Loucy (cell line): Measurements from ENCODE around the gene TPI1.
"Not testable (repeated sequence)": the region's sequence is repeated elsewhere in the genome, so short reads cannot be mapped to it uniquely, and the experiment has no call there.

Experiments used
- H2AFZ ChIP-seq: fragments of 200-600 bp; sonication (generic); 2 replicates; pipeline ENCODE4 v1.6.0; 2016; ENCODE audit warnings: antibody characterized with exemption, mild to moderate bottlenecking, low read length, moderate library complexity
- H3F3A ChIP-seq: fragments of 200-600 bp; 2 replicates; pipeline ENCODE4 v1.6.0; 2016; ENCODE audit warnings: antibody characterized with exemption, low read depth, mild to moderate bottlenecking
- H3K27me3 ChIP-seq: fragments of 200-600 bp; sonication (generic); 2 replicates; pipeline ENCODE4 v1.6.1; 2014; ENCODE audit warnings: low read length, mild to moderate bottlenecking; ENCODE audit not compliant: insufficient read depth, poor library complexity, severe bottlenecking
- H3K36me3 ChIP-seq: fragments of 200-600 bp; sonication (generic); 2 replicates; pipeline ENCODE4 v1.6.1; 2016; ENCODE audit warnings: low read length; ENCODE audit not compliant: insufficient read depth
- H3K4me1 ChIP-seq: fragments of 200-600 bp; sonication (generic); 2 replicates; pipeline ENCODE4 v1.5.1; 2014; ENCODE audit warnings: low read length, mild to moderate bottlenecking; ENCODE audit not compliant: insufficient read depth, poor library complexity, severe bottlenecking
- H3K4me2 ChIP-seq: fragments of 200-600 bp; sonication (generic); 2 replicates; pipeline ENCODE4 v1.6.0; 2014; ENCODE audit warnings: antibody characterized with exemption, low read length, low read depth, mild to moderate bottlenecking; ENCODE audit not compliant: poor library complexity, severe bottlenecking
- H3K4me3 ChIP-seq: fragments of 200-600 bp; sonication (generic); 2 replicates; pipeline ENCODE4 v1.5.1; 2014; ENCODE audit warnings: low read length, mild to moderate bottlenecking, mixed read lengths; ENCODE audit not compliant: poor library complexity, severe bottlenecking
- H3K79me2 ChIP-seq: fragments of 200-600 bp; sonication (generic); 2 replicates; pipeline ENCODE4 v1.6.1; 2014; ENCODE audit warnings: low read length; ENCODE audit not compliant: insufficient read depth
- H3K9ac ChIP-seq: fragments of 200-600 bp; sonication (generic); 2 replicates; pipeline ENCODE4 v1.6.0; 2014; ENCODE audit warnings: mild to moderate bottlenecking, low read depth, low read length, moderate library complexity; ENCODE audit not compliant: poor library complexity, severe bottlenecking
- H3K9me2 ChIP-seq: fragments of 200-600 bp; sonication (generic); replicated peaks from 2 replicates; pipeline ENCODE4 v1.6.1; 2016; ENCODE audit warnings: low read depth, low read length, mixed read lengths
- H3K9me3 ChIP-seq: fragments of 200-600 bp; sonication (generic); 2 replicates; pipeline ENCODE4 v1.6.1; 2014; ENCODE audit warnings: mild to moderate bottlenecking, antibody characterized with exemption, low read length, low read depth; ENCODE audit not compliant: insufficient read depth
- H4K20me1 ChIP-seq: fragments of 200-600 bp; sonication (generic); 2 replicates; pipeline ENCODE4 v1.6.0; 2014; ENCODE audit warnings: antibody characterized with exemption, low read length, mild to moderate bottlenecking; ENCODE audit not compliant: insufficient read depth, poor library complexity, severe bottlenecking
- CTCF ChIP-seq: fragments of 200-600 bp; sonication (generic); conservative IDR thresholded peaks from 2 replicates; pipeline ENCODE4 v1.5.1; 2014; ENCODE audit warnings: mild to moderate bottlenecking, antibody characterized with exemption, low read length
- EZH2phosphoT487 ChIP-seq: fragments of 200-600 bp; IDR thresholded peaks from 2 replicates; pipeline ENCODE4 v1.6.1; 2018; ENCODE audit warnings: antibody characterized with exemption, mild to moderate bottlenecking, moderate library complexity, borderline replicate concordance

The TPI1 gene

GRCh38 chr12:6869049-6870021 is 2.0 kb downstream of the TPI1 start:
- H3K9me2 ChIP-seq: no peaks in the 10 kb centered on the region
- H3K9me3 ChIP-seq: no peaks in the 10 kb centered on the region
- TF ChIP-seq EZH2phosphoT487 (no peak), CTCF (peak; percentile 80)
- peaks cover 4% of the 10 kb centered on the region for H3K27me3 ChIP-seq
- peak overlapping the region; percentile 94 for H3K4me3 ChIP-seq
- H3F3A ChIP-seq: peaks cover 5% of the 10 kb centered on the region; the same call in 1 of the 2 replicates
- peaks cover 38% of the 10 kb centered on the region for H3K4me1 ChIP-seq
- H2AFZ ChIP-seq: no peak overlapping the region
- peaks cover 63% of the 10 kb centered on the region for H3K79me2 ChIP-seq
- peaks cover 51% of the 10 kb centered on the region for H4K20me1 ChIP-seq
- H3K36me3 ChIP-seq: peaks cover 36% of the 10 kb centered on the region; the same call in 1 of the 2 replicates
- H3K9ac ChIP-seq: peak overlapping the region; percentile 97
- H3K4me2 ChIP-seq: peak overlapping the region; percentile 98

- Histone ChIP-seq H3K4me1 (peaks cover 42% of the 10 kb centered on the region), H4K20me1 (peaks cover 51% of the 10 kb centered on the region), H3K4me3 (peak overlapping the region; percentile 94), H3K36me3 (peaks cover 27% of the 10 kb centered on the region; the same call in 1 of the 2 replicates), H3K9ac (peak overlapping the region; percentile 92), H3K79me2 (peaks cover 67% of the 10 kb centered on the region), H3K4me2 (peak overlapping the region; percentile 98)
- not testable (repeated sequence) for H3F3A ChIP-seq, H3K9me2 ChIP-seq, H3K27me3 ChIP-seq, H2AFZ ChIP-seq, H3K9me3 ChIP-seq
These were observed 3.0 kb downstream of the TPI1 start for GRCh38 chr12:6870304-6870703.

GRCh38 chr12:6871052-6871957 is 4.0 kb downstream of the TPI1 start:
- peak overlapping the region; percentile 98 for H3K4me2 ChIP-seq
- H3F3A ChIP-seq: peaks cover 5% of the 10 kb centered on the region; the same call in 1 of the 2 replicates
- peaks cover 51% of the 10 kb centered on the region for H4K20me1 ChIP-seq

More at GRCh38 chr12:6871052-6871957, 4.0 kb downstream of the TPI1 start:
- Histone ChIP-seq H3K79me2 (peaks cover 67% of the 10 kb centered on the region), H3K9me3 (no peaks in the 10 kb centered on the region), H3K27me3 (peaks cover 4% of the 10 kb centered on the region), H3K9me2 (no peaks in the 10 kb centered on the region), H3K4me3 (peak overlapping the region; percentile 94), H3K9ac (peak overlapping the region; percentile 92), H3K4me1 (peaks cover 42% of the 10 kb centered on the region), H3K36me3 (peaks cover 25% of the 10 kb centered on the region; the same call in 1 of the 2 replicates), H2AFZ (no peak overlapping the region)
- no peak for TF ChIP-seq CTCF
- TF ChIP-seq EZH2phosphoT487: no peak
